ENCODE data around the gene LSAMP.

The LSAMP gene

DNA sequence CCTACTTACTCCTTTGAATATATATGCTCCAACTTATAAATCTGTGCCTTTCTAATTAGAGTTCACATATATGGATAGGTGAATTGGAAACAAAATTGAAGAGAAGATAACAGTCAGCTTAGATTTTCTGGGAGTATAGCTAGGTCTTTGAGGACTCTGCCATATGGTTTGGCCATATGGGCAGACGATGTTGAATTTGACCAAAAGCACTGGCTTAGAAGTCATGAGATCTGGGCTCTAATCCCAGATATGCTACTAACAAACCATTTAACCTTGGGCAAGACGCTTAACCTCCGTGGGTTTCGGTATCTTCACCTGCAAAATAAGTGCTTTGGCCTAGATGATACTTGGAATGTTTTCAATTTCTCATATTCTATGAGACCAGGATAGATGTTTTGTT is 154.1 kb downstream of the LSAMP start:
- no peak for DNase-seq (ENCODE audit: low spot score)

DNA sequence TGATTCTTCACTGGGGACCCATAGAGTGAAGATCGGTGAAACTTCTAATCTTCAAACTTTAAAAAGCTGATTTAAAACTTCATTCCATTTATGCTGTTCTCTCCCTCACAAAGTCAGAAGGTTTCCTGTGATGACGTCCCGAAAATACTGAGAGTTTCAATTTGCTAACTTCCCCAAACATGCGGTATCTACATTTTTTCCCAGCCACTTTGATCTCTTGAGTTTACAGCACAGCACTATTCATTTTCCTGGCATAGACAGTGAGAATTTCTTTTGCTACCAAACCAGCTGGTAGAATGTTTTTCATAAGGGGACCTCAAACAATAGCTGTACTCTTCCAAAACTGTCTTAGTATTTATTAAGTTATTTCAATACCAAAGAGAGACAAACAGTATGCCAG is 156.8 kb downstream of the LSAMP start:
- DNase-seq (ENCODE audit: low spot score): no peak

DNA sequence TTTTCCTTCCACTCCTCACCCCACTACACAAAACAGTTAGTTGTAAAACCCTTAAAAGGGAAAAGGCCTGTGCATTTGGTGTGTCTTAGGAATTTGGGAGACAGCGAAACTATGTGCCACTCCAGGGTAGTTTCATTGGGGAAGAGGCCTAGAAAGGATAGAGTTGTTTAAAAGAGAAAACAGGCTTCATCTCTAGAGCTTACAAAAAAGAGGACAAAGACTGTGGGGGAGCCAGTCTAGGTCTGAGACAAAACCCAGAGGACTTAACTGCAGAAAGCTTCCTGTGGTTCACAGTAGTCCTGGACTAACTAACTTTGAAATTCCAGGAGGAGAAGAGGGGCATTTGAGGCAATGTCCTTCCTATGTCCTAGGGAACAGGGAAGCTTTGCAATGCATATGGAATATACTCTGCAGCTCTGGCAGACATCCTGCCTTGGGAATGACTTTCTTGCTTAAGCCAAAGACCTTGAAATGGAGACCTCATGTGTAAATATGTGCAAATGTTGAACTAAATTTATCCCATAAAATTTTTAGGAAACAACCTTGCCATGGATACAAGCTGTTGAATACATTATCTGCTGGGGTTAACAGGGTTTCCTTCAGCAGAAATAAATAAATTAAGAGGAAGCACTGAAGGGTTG is 159.4 kb downstream of the LSAMP start:
- DNase-seq (ENCODE audit: low spot score): no peak

DNA sequence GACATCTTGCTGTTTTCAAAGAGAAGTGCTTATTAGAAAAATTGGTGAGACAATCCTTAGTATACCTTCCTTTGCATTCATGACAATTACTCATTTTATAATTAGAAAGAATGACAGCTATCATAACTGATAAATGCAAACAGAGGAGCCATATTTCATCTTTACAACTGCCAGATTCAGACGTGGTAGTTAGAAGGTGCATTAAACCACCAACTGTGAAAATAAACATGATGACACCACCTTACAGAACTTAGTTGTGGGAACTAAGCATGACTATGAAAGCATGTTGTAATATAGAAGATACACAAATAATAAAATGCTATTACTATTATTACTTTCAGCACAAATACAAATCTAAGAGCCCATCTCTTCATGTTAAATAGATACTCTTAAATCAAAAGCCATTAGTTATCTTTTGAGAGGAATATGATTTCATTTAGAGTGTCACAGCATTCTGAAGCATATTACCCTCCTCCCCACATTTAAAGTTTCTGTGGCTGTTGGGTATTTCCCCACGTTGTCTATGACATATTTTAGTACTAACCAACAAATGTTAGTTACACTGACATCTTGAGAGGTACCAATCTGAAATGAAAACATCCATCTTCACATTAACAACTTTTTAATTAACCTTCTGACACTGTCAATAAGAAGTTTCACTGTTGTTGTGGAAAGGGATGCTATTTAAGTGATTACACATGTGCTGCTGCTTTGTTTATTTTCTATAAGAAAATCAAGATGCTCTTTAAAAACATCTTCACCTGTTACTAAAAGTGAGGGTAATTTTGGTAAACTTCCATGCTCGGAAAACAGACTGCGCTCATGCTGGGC is 163.8 kb downstream of the LSAMP start:
- no peak for DNase-seq (ENCODE audit: low spot score)

DNA sequence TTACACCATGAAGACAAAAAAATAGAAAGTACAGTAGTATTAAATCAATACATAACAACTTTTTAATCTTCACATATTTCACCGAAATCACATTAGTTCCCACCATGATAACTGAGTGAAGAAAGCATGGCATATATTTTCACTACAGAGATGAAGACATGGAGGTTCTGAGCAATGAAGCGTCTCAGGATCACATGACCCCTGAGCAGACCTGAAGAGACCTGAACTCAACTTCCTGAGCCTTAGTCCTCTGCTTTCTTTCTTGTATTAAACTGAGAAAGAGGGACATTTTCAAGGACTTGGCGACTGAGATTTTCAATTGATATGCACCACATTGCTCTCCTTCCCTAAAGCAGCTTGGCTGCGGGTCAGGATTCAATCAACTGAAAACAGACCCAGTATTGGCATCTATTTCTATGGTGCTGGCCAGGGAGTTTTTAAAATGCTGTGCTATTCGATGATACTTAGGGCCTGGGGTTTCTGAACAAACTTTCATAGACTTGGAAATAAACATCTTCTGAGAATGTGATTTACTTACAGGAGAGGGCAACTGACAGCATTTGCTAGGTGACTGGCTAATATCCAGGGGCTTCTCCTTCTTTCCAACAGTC is 165.1 kb downstream of the LSAMP start:
- DNase-seq (ENCODE audit: low spot score): no peak

DNA sequence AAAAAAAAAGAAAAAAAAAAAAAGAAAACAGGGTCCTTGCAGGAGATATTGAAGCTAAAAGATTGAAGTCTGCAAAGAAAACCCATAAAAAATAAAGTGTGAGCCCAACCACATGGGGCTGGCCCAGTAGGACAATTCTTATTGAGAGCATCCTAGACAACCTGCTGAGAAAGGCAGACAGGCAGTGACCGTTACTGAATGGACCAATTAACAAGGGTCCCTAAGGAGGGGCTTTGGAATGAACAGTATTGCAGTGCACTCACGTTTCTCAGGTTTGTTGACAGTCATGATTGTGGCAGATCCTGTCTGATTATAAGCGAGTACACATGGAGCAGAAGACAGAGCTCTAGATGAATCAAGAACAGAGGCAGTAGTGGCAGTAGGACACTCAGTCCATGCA is 168.6 kb downstream of the LSAMP start:
- DNase-seq (ENCODE audit: low spot score): no peak

DNA sequence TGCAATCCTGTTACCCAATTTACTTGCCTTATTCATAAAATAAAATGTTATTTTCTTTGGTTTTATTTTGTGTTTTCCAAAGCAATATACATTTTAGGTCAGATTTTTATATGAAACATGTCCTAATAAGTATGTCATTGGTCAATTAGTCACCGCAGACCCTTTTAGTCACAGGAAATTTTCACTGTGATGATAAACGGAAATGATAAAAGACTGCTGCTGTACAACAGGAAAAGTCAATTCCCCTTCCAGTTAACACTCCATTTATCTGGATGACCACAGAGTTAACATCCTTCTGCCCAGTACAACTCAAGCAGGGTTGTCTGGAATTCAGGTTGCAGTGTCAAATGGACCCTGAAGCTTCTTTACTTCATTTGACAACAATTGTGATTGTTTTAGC is 175.2 kb downstream of the LSAMP start:
- DNase-seq (ENCODE audit: low spot score): no peak

DNA sequence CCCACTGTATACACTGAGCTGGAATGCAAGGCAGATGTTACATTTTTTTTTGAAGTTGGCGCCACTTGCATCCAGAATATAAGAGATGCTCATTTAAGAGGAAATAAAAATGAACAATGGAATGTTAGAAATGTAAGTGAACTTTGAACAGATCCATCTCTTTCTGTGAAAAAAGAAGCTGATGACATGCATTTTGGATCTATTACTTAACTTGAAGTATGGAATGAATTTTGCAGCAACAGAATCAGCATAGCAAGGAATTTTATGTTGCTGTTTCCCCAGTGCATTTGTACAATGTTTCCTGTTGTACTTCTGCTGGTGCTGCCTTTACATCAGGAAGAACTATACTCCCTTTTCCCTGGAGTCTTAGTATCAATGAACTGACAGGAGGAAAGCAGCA is 178.2 kb downstream of the LSAMP start:
- DNase-seq (ENCODE audit: low spot score): no peak

DNA sequence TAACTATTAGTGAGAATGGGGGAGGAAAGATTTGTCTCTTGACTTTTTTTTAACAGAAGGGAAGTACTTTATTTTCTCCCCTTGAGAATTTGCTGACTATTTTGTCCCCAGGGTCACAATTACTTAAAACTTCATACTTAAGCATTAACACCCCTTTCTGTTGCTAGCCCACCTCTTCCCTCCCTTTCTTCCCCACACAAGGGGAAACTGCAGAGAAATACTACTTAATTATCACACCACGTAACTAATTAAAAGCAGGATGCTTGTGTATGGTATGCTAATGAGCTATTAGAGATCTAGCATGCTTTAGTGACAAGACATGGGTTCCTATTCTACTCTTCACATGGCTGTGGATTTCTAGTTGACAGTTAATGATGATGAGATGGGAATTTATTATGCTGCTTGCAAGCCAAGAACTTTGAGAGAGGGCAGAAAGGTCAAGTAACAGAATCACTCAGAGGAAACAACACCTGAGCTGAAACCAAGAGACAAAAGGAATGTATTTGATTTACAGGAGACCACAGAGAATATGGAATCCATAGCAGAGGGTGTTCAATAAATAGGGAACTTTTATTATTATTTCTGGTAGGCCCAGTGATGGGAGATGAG is 179.2 kb downstream of the LSAMP start:
- no peak for DNase-seq (ENCODE audit: low spot score)

DNA sequence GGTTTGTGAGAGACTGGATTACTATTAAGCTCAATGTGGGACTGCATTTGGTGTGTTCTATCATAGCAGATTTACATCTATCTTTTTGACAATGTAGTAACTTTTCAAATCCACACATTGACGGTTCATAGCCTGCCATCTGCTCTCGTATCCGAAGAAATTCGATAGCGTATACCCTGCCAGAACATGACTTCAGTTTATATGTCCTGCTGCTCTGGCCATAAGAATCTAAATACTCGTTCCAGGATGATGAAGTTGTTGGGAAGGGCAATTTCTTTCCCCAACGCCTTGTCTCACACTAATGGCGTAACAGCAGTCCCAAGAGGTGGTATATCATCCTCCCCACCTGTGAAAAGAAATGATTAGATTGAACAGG is 180.0 kb downstream of the LSAMP start:
- no peak for DNase-seq (ENCODE audit: low spot score)

DNA sequence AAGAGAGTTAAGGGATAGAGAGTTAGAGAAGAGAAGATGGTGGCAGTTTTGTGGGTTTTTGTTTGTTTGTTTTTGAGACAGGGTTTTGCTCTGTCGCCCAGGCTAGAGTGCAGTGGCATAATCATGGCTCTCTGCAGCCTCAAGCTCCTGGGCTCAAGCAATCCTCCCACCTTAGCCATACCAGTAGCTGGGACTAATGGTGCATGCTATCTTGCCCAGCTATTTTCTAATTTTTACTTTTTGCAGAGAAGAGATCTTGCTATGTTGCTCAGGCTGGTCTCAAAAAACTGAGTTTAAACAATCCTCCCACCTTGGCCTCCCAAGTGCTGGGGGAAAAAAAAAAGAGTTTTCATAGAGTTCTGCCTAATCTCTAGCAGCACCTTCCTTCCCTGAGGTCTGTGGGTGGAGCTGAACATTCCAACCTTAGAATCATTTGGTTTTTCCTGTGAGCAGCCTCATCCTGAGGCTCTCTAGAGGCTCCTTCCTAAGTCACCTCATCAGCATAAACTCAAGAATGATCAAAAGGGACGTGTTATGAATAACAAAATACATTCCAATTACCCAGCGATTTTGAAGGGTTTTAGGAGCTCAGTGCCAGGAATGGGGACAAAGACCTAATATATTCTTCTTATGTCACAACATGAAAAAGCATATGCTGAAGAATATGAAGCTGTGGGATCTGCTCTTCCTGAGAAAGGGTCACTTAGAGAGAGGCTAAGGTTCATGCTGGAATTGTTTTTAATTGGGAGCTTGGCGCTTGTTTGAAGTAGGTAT is 180.6 kb downstream of the LSAMP start:
- DNase-seq (ENCODE audit: low spot score): no peak

DNA sequence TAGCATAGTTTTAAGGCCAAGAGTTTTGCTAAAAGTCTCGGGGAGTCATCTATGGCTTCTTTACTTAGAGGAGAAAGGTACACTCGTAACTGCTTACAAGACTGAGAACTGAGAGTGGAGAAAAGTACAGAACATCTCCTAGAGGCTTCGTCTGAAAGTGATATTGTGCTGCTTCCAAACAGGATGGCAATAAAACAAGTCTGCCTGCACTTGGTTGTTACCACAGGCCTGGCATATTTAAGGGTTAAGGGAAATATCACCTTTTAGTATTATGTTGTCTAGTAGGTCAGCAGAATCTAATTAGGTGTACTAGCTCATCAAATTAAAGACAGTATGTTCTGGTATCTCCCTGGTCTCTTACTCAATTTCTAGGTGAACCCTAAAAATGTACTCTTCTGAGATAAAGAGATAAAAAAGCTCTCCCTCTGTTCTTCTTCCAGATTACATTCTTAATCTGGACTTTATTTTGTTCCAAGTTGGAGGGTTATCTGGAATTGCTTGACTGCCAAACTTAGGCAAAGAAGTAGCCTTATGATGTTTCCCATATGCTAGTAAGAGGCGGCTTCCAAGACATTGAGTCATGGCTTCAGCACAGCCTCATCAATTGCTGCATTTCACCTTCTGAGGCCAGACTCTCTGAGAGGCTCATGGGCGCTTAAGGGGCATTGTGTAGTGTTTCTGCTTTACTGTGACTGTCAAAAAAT is 181.3 kb downstream of the LSAMP start:
- DNase-seq (ENCODE audit: low spot score): no peak

DNA sequence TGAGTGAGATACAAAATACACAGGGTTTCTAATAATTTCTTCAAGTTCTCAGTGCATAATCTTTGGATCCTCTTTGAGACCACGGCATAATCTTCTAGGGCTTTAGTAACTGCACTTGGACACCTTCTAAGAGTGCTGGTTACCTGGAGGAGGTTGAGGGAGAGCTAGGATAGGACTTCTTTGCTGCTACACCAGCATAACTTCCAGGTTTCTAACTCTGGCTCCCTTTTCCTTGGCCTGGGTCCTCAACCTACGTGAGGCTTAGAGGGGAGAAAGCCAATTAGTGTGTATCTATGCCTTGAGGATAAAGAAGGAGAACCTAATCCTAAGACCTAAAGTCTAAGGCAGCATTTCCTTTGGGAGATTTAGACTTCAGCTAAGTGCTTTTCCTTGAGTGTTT is 184.8 kb downstream of the LSAMP start:
- no peak for DNase-seq (ENCODE audit: low spot score)

DNA sequence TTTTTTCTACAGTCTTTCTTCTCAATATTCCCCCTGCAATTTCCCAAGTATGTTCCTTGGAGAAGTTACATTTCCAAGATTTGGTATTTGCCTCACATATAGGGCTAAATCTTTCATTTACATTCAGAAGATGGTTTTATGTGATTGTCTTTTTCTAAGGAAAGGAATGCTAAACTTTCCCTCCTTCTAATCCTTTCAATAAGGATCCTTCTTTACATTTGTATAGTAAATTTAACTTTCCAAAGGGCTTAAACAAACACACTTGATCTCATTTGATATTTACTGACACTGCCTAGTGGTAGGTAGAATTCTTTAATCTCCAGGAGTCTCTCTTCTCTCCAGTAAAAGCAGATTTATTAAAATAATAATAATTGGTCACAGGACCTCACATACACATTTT is 185.3 kb downstream of the LSAMP start:
- DNase-seq (ENCODE audit: low spot score): no peak

DNA sequence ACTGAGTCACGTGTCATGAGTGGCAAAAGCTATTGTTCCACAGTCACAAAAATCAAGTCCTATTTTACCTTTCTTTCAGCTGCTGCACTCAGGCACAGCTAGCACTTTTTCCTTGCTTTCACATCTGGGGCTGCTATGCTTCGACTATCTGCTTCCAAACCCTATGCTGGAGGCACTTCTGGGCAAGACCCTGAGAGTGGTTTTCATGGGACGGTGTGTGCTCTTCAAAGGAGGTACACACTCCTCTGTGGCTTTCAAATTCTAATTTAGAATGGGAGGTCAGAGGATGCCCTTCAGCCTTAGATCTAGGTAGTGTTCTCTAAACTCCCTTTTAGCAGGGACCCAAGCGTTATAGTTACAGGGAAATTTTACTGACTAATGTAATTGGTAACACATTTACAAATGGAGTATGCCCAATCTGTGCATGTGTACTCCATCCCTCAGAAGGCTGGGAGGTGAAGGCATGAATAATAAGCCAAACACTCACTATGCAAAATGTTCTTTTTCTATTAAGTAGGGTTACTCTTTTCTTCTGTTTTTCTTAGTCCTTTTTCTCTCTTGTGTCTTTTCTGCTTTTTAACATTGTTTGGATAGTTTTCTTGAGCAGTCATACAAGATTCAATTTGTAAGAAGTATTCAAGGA is 188.3 kb downstream of the LSAMP start:
- no peak for DNase-seq (ENCODE audit: low spot score)

DNA sequence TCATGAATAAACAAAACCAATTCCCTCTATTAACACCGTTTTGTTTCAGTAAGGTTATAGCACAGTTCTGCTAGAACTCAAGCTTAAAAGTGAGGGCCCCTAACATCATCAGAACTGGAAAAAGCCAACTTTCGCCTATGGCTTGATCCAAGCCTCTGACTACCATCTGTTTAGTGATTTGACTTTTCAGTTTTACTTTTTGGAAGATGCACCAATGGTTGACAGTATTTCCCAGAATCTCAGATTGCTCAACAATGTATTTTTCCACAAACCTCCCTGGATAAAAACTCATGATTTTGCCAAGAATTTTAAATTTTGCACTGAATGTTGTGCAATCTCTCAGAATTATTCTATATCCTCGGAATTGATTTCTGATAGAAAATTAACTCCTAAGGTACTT is 190.7 kb downstream of the LSAMP start:
- DNase-seq (ENCODE audit: low spot score): no peak

DNA sequence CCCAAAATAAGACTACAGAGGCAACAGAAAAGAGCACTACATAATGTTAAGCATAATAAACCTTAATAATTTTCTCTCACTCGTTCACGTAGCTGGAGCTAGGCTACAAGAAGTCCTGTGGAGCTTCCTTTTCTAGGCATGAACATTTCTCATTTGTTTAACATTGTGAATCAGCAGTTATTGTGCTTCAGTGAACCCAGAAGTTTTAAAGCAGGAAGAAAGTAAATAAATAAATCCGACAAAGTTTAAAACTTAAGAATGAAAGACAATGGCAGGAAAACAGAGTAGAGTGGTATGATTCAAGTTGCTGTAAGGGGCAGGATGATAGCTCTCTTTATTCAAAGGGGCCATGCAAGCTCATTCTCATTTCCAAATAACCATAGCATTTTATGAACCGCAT is 191.8 kb downstream of the LSAMP start:
- no peak for DNase-seq (ENCODE audit: low spot score)

DNA sequence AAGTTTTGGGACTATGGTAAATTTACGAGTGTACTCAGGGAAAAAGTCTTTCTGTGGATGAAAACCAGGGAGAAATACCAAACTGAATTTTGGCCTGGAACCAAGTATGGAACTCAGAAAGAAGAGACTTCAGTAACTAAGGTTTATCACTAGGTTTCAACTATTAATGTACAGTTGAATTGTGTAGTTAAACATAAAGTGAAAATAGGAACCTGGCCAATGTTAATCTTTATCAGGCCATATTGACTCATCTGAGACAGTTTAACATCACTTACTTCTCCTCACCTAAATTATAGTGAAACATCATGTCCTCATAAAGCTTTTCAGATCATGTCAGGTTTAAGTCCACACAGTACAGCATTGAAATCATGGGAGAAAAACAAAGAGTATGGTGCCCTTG is 197.7 kb downstream of the LSAMP start:
- DNase-seq (ENCODE audit: low spot score): no peak

DNA sequence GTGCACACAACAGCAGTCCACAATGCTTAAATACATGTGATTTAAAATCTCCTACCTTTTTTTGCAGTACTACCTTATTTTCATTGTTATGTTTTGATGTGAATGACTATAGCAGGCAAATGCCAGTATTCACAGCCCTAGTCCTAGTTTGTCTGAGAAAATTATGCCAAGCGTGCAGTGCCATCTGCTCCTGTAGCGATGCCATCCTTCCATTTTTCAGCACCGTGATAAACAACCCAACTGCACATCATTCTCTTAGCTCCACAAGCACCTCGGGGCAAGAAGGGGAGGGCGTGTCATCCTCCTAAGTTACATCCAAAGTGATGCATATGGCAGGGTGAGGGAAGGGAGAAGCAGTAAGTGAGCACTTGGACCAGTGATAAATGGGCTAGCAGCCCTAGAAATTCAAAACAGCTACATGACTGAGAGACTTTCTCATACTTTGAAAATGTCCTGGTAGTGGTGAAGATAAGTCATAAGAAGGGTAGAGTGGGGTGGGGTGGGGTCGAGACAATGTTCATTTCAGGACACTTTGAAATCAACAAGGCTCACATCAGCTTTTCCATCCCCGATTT is 198.8 kb downstream of the LSAMP start:
- no peak for DNase-seq (ENCODE audit: low spot score)

DNA sequence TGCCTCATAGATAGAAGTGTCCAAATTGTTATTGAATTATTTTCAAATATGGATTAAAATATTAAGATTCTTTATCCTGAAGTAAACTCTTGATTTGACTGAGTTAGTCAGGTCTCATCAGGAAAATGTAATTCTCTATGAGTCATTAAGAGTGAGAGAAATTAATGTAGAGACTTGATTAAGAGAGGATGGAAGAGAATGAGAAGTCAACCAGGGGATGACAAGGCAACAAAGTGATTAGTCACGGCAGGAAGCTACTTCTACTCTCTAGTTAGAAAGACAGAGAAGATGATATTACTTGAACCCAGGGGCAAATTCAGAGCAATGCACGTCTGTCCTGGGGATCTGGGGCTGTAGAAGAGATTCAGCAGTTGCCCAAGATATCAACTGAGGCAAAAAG is 202.5 kb downstream of the LSAMP start:
- no peak for DNase-seq (ENCODE audit: low spot score)

DNA sequence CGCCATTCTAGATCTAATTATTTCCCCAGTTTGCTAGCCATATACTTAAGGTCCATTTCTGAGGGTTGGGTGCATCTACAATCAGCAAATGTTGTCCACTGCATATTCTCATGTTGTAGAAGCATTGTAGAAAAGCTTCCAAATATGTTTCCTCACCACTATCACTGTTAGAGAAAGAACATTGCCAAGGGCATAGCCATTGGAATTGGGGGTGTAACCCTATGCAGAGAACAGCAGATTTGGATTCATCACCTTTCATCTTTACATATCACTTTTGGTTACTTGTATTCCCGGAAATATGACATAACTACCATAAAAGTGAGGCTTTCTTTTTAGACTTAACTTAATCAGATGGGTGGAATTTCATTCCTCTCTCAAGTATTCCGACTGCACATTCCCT is 203.6 kb downstream of the LSAMP start:
- no peak for DNase-seq (ENCODE audit: low spot score)
